Fibroblast of upper back skin (primary cell): Measurements from ENCODE around the gene TLDC2.
"Not testable (repeated sequence)": the region's sequence is repeated elsewhere in the genome, so short reads cannot be mapped to it uniquely, and the experiment has no call there.

Experiments used
- DNase-seq: peaks from one replicate; pipeline ENCODE4 v3.0.0-alpha.2; 2013

Gene TLDC2

GRCh38 chr20:36916199-36916598, 40.3 kb downstream of the TLDC2 start:
- DNase-seq = no peak

DNA sequence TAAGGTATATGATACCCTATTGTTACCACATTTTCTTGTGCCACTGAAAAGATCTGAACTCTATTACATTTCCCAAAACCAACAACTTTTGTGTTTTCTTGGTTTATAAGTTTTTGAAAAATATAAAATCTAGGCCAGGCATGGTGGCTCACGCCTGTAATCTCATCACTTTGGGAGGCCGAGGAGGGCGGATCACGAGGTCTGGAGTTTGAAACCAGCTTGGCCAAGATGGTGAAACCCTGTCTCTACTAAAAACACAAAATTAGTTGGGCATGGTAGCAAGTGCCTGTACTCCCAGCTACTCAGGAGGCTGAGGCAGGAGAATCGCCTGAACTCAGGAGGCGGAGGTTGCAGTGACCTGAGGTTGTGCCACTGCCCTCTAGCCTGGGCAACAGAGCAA, 41.3 kb downstream of the TLDC2 start:
- no peak for DNase-seq

DNA sequence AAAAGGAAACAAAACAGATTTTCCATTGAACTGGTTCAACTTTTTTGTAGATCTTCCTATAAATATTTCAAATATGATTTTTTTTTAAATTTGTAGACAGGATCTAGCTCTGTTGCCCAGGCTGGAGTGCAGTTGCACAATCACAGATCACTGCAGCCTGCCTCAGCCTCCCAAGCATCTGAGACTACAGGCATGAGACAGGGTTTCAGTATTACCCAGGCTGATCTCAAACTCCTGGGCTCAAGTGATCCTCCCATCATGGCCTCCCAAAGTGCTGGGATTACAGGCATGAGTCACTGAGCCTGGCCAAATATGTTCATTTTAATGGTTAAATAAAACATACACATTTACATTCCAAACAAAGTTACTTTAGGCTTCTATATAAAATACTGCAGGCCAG, 42.0 kb downstream of the TLDC2 start:
- DNase-seq = no peak

DNA sequence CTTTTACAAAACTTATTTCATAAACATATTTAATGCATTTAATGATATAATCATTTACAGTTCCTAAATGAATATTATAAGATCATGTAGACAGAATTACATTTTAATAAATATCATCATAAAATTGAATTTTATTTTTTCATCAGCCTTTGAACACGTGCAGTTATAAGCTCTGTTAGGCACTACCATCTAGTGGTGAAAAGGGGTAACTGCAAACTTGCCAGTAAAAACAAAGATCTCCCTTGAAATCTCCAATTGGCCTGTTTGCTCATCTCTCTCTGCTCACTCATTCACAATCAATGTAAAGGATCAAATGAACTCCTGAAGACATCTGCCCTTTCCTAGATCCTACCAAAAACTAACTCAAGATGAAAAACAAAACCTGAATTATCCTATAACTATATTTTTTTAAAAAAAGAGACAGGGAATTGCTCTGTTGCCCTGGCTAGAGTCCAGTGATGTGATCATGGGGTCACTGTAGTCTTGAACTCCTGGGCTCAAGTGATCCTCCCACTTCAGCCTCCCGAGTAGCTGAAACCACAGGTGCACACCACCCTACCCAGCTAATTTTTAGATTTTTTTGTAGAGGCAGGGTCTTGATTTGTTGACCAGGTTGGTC, 43.9 kb downstream of the TLDC2 start:
- peak; percentile 61 for DNase-seq

DNA sequence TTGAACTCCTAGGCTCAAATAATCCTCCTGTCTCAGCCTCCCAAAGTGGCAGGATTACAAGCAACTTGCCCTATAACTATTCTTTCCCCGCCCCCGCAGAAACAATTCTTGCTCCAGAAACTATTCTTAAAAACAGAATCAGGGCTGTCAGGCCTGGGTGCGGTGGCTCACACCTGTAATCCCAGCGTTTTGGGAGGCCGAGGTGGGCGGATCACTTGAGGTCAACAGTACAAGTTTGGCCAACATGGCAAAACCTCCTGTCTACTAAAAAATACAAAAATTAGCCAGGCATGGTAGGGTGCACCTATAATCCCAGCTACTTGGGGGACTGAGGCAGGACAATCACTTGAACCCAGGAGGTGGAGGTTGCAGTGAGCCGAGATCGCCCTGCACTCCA, 44.4 kb downstream of the TLDC2 start:
- DNase-seq = no peak

DNA sequence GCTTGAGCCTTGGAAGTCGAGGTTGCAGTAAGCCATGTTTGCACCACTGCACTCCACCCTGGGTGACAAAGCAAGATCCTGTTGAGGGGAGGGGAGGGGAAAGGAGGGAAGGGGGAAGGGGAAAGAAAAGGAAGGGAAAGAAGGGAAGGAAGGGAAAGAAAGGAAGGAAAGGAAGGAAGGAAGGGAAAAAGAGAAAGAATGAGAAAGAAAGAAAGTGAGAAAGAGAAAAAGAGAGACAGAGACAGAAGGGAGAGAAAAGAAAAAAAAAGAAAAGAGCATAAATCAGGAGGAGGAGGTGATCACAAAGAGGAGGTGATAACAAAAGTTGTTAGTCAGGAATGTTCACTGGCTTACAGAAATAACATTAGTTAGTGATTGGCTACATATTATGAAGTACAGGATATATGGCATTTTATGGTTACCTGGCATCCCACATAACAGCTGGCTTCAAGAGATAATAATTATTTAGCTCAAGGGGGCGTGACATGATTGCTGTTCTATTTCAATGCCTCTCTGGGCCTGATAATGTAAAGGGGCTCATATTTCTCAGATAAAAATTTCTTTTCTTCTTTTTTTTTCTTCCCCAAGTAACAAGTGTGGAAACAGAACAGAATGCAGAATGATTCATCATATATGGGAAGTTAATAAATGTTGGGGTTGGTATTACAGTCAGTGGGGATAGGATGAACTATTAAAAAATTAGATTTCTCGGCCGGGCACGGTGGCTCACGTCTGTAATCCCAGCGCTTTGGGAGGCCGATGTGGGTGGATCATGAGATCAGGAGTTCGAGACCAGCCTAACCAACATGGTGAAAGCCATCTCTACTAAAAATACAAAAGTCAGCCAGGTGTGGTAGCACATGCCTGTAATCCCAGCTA, 48.5 kb downstream of the TLDC2 start:
- no peak for DNase-seq

DNA sequence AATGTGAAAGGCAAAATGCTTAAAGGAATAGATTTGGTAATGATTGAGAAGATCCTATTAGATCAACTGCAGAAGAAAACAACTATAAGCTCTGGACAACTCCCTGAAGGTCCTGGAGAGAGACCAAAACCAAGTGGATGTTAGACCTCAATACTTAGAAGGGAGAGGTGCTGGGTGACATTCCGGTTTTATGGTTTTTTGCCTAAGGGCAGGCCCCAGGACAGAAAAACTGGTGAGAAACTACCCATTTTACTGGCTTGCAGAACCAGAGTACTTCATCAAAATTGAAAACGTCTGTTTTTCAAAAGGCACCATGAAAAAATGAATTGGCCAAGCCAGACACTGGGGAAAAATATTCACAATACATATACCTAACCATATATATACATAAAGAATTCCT, 49.3 kb downstream of the TLDC2 start:
- no peak for DNase-seq

DNA sequence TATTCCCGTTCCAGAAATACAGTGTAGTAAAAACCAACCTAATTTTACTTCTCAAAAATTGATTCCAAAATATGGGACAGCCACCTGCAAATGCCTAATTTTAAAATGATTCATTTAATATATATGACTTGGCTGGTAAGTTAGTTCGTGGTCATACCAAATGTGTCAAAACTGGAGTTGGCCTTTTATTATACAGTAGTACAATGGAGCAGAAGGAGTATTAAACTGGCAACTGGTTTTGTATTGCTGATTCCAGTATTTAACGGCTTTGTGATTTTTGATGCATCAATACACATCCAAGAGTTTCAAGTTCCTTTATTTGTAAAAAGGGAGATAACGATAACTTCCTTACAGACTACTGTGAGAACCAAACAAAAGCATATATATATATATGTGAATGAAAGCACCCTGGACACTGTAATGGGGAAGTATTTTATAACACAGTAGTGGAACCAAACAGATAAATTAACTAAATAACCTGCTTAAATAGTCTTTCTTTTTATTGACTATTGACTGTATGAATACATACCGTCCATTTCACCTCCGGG, 50.8 kb downstream of the TLDC2 start:
- no peak for DNase-seq

GRCh38 chr20:36927704-36928103, 51.8 kb downstream of the TLDC2 start:
- no peak for DNase-seq

- peak; percentile 57 for DNase-seq
Measured at GRCh38 chr20:36929290-36929689, 53.4 kb downstream of the TLDC2 start.

DNA sequence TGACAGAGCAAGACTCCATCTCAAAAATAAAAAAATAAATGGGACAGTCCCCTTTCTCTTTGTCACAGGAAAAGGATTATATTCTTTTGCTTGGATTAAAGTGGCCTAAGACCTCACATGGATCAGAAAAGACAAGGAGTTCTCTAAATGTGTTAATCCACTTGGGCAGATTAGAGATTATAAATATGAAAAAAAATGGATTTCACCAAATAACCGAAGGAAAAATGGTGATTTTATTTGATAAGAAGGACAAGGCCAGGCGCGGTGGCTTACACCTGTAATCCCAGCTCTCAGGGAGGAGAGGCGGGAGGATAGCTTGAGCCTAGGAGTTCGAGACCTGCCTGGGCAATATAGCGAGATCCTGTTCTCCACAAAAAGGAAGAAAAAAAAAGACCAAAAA, 53.8 kb downstream of the TLDC2 start:
- no peak for DNase-seq

GRCh38 chr20:36932067-36932466, 56.1 kb downstream of the TLDC2 start:
- not testable (repeated sequence) for DNase-seq

GRCh38 chr20:36932476-36933426, 56.8 kb downstream of the TLDC2 start:
- DNase-seq = no peak

- DNase-seq = not testable (repeated sequence)
Measured at GRCh38 chr20:36933571-36933970, 57.6 kb downstream of the TLDC2 start.

DNA sequence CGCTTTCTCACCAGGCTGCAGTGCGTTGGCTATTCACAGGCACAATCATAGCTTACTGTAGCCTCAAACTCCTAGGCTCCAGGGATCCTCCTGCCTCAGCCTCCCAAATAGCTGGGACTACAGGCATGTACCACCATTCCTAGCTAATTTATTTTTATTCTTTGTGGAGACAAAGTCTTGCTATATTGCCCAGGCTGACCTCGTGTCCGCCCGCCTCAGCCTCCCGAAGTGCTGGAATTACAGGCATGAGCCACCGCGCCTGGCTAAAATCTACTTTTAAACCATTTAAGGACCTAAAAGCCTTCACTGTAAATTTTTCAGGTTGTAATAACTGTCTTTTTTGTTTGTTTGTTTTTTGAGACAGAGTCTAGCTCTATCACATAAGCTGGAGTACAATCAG, 60.4 kb downstream of the TLDC2 start:
- no peak for DNase-seq

DNA sequence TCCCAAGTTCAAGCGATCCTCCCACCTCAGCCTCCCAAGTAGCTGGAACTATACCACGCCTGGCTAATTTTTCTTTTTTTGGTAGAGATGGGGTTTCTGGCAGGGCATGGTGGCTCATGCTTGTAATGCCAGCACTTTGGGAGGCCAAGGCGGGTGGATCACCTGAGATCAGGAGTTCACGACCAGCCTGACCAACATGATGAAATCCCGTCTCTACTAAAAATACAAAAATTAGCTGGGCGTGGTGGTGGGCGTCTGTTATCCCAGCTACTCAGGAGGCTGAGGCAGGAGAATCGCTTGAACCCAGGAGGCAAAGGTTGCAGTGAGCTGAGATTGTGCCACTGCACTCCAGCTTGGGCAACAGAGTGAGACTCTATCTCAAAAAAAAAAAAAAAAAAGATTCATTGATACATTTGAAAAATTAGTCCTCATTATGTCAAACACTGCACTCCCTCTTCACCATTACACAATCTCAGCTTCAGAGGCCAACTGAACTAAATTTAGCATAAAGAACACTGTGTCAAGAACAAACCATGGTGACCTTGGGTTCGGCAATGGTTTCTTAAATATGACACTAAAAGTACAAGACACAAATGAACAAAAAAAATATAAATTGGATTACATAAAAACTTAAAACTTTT, 60.9 kb downstream of the TLDC2 start:
- not testable (repeated sequence) for DNase-seq

DNA sequence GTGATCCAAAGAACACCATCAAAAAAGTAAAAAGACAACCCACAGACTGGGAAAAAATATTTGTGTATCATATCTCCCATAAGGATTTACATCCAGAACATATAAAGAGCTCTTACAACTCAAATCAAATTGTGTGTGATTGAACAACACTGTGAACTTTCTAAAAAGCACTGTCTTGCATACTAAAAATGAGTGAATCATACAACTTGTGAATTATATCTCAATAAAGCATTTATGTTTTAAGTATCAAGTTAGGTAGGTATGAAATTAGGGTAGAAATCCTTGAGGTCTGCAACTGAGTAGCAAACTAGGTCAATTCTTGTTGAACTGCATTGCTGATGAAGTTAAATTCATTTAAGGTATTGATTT, 61.4 kb downstream of the TLDC2 start:
- DNase-seq = no peak

GRCh38 chr20:36941401-36941835, 65.5 kb downstream of the TLDC2 start:
- DNase-seq = no peak
